ENCODE measurements around the gene PBX1. TPM values are rescaled to one million over a fixed set of nuclear protein-coding genes. Genes with fewer than 3 reads are reported as not detected.

PBX1 gene
- polyA plus RNA-seq, 4 donors = 149 to 186 (median 166) TPM

DNA sequence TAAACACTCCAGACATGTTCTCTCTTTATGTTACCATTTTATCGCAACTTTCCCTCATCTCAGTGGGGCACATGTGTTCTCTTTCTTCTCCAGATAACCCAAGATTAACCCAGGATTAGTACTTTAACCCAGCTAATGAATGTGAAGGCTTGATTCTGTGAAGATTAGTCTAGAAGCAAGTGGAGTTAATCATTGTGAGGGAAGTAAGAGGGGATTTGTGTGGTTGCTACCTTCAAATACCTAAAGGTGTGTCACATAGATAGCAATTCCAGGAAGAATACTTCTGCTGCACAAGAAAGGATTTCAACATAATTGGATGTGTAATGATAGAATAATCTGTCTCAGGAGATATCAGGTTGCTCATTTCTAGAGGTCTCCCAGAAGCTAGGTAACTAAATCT is 327.1 kb downstream of the PBX1 start:
- DNase-seq (ENCODE audit: low read depth in 4 of 4, low spot score in 3 of 4) = no peak

DNA sequence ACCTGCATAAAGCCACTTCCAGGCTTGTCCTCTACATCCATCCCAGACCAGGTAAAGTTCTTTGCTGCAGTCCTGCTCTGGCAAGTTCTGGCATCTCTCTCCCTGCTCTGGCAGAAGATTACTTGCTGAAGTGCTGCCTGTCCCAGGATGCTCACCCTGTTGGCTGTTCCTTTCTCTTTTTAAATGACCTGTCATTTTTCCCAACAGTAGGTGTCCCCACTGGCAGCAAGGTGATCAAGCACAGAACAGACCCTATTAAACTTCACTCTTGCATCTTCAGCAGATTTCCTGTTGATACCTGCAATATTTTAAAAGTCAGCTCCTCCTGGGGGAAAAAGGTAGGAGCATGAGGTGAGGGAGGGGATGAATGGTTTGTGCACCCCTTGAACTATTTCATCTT is 332.6 kb downstream of the PBX1 start:
- no peak for DNase-seq (ENCODE audit: low read depth in 4 of 4, low spot score in 3 of 4)

DNA sequence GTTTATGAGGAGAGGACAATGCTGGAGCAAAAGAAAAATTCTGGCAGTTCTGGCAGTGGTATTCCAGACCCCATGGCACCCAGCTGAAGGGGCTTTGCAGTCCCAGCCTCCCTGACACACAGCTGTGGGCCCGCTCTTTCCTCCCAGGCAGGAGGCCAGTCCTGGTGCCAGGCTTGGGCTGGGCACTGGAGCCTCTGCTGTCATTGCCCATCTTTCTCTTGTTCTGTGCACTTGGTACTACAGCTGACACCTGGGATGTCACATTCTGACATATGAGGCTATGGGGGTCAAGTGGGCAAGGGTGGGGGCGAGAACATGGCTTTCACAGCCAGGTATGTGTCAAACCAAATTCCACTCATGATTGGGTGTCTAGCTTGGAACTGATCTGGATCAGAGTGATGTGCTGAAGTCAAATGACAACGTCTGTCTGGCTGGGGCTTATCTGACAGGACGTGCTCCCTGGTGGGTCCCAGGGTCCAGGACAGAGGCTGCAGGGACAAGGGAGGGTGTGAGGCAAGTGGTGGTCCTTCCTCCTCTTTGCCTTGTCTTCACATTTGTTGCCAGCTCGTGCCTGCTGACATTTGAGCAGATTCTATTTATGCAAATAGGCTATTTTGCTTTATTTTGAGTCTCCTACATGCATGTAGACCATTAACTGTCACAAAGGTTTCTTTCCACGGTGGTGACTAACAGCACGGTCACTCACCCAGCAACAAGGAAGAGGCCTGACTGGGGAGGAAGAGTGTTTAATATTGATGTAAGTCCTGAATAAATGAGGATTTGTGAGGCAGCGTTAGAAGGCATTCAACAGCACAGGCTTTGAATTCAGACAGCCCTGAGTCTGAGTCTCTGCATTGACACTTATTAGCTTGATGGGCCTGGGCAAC is 336.3 kb downstream of the PBX1 start:
- DNase-seq (ENCODE audit: low read depth in 4 of 4, low spot score in 3 of 4) = no peak

DNA sequence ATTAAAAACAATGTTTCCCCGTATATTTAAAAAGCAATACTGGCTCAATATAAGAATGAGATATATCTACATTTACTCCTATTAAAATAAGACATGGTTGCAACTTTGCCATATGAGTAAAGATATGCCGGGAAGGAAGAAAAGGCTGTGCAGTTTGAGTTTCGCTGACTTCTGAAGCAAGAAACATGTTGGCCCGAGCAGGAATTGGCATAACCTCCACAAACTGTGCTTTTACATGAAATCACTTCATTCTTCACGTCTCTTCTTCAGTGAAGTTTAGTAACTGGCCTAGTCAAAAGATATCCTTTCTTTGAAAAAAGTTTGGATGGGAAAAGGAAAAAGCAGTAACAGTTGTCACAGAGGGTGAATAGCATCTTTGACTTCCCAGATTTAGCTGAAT is 342.0 kb downstream of the PBX1 start:
- no peak for DNase-seq (ENCODE audit: low read depth in 4 of 4, low spot score in 3 of 4)

Data from right renal pelvis (tissue), 4 donors.